ENCODE measurements around the gene GOLGA8T.
"Not testable (repeated sequence)": the region's sequence is repeated elsewhere in the genome, so short reads cannot be mapped to it uniquely, and the experiment has no call there.

The GOLGA8T gene

DNA sequence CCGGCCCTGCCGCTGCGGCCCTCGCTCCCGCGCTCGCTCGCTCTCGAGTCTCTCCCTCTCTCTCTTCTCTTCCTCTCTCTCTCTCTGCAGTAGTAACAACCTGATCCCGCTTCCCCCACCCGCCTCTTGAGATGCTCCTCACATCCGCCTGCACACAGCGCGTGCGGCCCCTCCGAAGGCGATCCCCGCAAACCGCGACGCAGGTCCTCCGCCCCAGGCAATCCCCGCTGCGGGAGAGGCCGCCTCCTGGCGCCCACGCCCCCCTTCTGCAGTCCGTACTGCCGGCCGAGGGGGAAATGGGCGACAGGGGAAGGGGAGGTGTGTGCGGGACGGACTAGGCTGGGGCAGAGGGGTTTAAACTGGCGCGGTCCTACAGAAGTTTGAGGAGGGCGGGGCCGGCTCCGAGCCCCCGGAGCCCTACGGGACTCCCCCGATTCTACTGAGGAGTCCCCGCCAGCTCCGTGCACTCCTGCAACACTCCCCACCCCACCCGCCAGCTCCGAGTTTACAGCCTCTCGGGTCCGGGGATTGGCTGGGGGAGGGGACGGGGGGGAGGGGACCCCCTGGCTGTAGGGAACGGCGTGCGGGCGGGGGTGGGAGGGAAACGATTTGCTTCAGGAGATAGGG is 57.4 kb downstream of the GOLGA8T start:
- not testable (repeated sequence) for DNase-seq (ENCODE audit: low read depth)

DNA sequence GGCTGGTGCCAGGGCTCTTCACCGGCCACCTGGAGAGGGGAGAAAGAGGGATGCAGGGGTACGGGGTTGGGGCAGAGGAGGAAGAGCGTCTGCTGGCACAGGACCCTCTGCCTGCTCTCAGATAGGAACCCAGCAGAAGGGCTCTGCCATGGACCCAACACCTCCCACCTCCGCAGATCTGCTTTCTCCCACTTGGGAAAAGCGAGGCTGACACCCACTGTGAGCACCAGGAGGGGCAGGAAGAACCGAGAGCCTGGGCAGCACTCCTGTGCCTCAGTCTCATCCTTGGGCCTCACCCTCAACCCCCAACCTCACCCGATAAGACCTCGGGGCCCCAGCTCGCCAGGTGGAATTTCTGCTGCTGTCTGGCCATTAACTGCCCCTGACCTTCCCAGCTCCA is 58.0 kb downstream of the GOLGA8T start:
- not testable (repeated sequence) for DNase-seq (ENCODE audit: low read depth)
